Hematopoietic multipotent progenitor cell treated with erythropoietin and hydrocortisone succinate and interleukin-3 and kit ligand, for 4 days (in vitro differentiated cells): ENCODE results near the gene COPB2.
"Not testable (repeated sequence)": the region's sequence is repeated elsewhere in the genome, so short reads cannot be mapped to it uniquely, and the experiment has no call there.

Source experiments
- DNase-seq: peaks from one replicate; pipeline ENCODE4 v3.0.0-alpha.2; 2015

Gene COPB2

DNA sequence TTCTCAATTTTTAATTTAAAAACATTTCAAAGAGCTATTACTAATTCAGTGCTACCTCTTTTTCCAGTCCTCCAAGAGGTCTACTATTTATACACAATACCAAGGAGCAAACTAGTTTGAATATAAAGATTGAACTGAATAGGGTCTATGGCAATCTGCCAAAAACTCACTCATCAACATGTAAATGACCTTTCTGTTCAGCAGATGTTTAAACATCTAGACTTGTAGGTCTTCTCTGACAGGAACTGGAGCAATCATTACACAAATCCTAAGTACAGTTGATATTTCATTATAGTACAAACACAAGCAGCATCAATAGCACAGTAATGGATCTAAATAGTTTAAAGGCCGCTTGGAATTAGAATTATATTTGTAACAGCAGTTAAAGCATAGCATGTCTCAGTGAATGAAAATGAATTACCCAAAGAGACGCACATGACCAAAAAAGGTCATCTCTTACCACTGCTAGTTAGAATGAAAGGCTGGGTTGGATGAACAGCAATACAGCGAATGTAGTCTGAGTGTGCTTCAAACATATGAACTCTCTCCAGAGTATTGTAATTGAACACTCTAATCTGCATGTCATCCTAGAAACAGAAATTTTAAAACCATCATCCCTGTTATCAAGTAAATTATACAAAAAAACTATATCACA lies 10.7 kb downstream of the COPB2 start:
- DNase-seq: peak; percentile 15

DNA sequence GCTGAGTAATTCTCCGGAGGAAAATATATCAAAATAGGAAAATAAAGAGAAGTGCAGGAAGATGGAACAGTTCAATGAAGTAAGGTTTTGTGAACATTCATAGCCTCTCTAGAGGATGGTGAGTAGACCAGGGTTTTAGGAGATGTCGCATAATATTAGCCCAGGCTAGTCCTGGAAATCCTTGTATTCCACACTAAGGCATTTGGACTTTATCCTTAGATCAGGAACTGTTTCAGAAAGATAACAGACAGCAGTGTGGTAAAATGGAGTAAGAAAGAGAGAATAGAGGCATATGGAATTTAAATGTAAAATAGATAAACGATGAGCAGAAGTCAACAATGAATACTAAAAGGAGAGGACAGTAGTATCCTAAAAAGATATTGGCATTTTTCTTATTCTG lies 12.1 kb downstream of the COPB2 start:
- DNase-seq: no peak

DNA sequence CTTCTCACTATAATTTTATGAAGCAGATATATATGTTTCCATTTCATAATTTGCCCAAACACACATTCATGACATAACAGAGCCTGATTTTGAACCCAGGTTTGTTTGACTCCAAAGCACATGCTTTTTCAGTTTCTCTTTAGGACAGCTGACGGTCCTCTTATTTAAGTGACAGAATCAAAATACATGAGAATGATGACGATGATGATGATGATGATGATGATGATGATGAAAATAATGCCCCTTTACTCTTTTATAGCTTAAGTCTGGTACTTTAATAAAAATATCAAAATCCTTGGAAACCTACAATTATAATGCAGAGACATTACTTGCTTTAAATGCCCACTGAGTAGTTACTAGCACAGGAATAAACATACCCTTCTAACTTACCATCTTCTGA lies 15.3 kb downstream of the COPB2 start:
- DNase-seq: no peak

DNA sequence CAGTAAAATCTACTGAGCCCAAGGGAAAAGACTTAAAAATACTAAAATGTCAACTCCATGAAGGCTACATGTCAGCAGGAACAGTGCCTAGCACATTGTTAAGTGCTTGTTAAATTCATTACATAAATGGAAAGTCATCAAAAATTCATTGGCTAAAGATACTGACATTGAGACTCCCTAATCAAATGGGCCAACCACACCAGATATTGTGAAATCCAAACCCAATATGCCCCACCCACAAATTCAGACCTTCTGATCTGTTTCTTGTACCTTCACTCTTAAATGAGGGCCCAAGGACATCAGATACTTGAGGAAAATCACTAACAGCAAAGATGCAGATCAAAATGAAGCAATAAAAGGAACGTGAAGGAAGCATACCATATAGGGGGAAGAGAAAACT lies 24.9 kb downstream of the COPB2 start:
- DNase-seq: no peak

DNA sequence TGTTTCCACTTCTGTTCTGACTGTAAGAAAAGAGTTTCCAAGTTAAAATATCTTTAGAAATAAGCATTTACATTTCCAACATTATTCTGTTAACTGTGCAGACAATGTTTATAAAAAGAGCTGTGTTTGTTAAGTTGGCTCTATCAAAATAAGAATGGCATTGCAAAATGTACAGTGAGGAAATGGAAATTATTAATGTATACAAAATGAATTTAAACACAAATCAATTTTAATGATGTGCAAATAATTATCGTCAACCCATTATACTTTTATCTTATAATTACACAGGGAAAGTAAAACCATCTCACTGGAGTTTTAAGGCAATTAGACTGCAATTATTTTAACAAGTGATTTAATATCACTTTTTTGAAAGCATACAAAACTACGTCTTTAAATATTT lies 28.2 kb downstream of the COPB2 start:
- DNase-seq: no peak

DNA sequence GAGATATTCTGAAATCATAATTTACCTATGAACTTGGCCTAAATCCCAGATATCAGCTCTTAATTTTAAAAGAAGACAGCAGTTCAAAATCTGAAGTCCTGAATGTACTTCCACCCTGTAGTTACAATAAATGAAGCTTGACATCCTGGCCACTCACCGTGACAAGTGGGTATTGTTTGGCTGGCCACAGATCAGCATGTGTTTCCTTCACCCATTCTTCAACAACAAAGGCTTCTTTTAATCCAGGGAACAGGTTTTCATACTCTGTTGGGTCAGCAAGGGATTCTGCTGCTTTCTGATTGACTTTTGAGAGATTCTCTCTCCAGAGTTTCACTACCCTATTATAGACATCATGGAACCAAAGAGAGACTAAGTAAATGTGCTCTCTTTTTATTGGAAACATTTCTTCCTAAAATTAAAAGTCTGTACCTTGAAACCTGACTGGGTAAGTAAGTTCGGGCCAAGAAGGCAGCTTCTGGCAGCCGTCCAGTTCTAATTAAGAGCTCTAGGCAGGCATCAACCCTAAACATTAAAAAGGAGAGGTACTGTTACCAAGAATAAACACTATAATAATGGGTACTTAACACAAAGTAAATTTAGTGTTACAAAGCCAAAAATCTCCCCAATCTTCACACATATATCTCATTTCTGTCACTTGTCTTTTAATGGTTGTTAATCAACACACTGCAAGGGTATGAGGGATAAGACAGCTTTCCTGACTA lies 30.4 kb downstream of the COPB2 start:
- no peak for DNase-seq

DNA sequence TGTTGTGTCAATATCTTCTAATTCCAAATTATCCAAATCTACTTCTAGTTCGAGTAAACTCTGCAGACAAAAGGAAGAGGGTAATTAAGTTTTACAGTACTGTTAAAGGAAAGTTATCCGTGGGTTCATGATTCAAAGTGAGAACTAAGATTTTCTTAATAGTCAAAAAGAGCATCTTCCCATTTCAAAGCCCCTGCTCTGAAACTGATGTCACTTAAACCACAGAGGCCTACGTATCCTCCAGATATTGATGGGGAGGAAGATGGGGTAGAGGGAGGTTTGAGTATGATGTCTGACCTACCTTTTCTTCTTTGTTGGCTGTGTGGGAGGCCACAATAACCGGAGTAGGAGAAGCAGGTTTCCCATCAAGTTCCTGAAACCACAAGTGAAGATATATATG lies 31.5 kb downstream of the COPB2 start:
- DNase-seq: no peak

DNA sequence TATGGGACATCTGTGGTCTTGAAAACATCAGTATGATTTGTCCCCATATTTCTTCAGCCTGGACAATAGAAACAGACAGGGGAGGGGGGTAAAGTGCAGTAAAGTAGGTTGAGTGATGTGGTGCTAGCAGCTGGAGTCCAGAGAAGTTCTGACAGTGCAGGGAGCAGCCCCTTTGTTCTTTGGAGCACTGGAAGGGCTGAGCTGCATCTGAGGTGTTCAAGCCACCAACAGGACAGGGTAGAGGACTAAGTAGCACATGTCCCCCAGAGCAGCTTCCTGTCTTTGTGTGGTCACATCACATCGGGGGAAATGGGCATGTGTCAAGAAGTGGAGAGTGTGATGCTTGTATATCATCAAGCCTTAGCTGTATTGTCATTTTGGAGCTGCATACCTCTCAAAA lies 33.6 kb downstream of the COPB2 start:
- DNase-seq: no peak

DNA sequence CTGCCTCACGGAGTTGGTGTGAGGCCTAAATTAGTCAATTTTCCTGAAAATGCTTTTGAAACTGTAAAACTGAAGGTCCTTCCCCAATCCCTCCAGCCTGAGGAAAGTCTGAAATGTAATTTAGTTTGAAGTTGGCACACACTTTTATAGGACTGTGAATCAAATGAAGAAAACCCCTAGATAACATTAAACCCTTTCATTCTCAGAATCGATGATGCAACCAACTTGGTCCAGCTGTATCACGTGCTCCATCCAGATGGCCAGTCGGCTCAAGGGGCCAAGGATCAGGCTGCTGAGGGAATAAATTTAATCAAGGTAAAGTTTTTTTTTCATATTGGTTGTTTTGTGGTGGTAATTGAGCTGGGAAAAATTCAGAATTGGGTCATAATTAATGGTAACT lies 34.0 kb downstream of the COPB2 start:
- DNase-seq: no peak

DNA sequence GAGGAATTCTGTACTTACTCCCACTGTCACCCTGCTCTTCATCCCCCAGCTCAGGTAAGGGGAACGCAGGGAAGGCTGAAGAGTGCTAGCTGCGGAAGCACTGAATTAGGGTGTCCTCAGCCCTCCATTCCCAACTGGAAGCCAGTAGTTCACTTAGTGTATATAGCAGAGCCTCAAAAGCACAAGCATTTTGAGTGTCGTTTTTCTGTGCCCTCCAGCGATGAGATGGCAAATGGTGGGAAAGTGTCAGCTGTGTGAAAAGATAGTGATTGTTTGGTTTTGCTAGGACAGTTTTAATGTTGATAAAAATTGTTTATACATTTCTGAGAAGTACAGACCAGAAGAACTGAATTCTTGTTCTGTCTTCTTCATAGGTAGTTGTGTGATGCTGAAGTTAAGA lies 34.8 kb downstream of the COPB2 start:
- DNase-seq: no peak

DNA sequence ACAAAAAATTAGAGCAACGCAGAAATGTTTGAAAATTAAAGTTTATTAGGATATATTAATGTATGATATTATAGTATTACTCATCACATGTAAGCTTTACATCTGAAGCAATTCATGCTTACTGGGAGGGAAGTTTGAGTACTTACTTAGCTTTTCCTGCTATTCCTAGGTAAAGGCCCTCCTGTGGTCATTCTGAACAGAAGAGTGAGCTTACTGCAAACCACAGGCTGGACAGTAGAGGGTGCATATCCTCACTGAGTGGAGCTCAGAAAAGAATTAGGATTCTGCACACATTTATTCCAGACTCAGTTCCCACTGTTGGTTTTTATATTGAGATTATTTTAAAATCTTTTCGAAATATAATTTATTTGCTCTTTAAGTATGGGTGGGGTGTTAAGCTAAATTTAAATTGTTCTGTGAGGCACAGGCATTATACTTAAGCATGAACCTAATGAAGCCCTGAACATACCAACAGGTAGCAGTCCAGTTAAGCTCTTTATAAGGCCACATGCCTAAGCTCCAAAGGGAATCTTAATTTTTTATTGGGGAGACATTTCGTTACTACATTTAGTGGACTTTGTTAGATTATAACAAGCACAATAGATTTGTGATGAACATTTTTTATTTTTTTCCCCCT lies 35.4 kb downstream of the COPB2 start:
- DNase-seq: peak; percentile 78

DNA sequence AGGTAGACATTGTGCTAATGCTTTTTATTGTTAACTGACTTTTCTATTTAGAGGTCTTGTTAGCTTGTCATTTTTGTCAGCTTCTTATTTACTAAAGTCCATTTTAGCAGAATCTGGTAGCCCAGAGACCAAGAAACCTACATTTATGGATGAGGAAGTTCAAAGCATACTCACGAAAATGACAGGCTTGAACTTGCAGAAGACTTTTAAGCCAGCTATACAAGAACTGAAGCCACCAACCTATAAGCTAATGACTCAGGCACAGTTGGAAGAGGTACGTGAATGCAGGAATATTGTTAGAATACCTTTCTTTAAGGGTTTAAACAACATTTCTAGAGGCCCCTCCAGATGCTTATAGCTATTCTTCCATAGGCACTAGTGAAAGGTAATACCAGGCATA lies 42.7 kb downstream of the COPB2 start:
- DNase-seq: no peak

DNA sequence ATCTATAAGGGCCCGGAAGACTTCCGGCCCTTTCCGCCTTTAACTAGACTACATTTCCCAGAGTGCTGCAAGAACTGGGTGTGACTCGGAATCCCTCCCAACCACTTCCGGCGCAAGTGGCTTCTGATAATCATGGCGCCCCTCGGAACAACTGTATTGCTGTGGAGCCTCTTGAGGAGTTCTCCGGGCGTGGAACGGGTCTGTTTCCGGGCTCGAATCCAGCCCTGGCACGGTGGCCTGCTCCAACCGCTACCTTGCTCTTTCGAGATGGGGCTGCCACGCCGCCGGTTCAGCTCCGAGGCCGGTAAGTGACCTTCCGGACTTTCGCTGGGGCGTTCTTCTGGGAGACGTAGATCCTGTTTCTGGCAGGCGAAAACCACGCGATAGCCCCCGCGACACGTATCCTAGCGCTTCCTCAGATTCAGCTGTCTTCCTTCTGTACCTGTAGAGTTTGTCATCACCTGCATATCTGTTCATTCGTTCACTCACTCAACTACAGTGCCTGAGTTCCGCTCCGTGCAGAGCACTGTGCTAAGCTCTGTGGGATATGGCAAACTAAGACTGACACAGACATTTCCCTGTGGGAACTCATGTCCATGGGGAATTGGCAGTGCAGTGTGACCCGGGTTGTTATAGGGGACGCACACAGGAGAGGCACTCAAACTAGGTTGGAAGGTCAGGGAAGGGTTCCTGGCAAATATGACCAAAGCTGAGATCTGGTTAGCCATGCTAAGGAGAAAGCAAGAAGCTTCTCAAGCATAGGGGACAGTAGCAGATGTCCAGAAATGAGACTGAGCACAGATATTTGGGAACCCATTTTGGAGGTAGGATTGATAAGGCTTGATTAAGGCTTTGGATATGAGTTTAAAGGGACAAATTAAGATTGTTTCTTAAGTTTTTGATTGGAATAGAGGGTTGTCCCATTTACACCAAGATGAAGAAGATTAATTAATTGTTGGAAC lies 45.3 kb downstream of the COPB2 start, which contains the start of gene MRPS22:
TSS of gene MRPS22 (plus strand) at position 126 of the 962 bp plus-strand sequence. CDS start at position 133, 7 bp downstream.
- DNase-seq: peak; percentile 97

DNA sequence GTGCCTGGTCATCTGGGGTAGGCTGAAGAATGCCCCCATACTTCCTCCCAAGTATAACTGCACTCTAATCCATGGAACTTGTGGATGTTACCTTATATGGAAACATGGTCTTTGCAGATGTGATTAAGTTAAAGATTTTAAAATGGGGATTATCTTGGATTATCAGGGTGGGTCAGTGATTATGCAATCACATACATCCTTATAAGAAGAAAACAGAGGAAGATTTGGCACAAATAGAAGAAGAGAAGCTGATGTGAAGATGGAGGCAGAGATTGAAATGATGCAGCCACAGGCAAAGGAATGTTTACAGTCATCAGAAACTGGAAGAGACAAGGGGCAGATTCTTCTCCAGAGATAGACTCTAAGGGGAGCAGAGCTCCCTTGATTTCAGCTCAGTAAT lies 47.4 kb downstream of the COPB2 start:
- no peak for DNase-seq

DNA sequence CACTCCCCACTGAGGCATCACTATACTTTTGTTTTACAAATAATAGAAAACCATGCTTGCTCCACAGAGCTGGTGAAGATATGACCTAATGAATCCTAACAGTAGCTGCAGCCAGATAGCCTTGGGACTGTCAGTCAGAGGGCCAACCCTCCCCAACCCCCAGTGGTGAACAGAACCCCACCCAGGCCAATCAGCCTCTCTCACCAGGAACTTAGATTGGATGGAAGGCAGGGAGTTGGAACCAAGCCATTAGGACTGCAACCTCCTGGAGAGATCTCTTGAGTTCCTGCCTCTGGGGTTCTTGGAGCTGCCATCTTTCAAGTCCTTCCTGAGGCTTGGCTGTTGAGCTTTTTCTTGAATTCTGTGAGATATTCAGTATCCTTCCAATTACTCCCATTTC lies 48.7 kb downstream of the COPB2 start:
- DNase-seq: peak; percentile 83

DNA sequence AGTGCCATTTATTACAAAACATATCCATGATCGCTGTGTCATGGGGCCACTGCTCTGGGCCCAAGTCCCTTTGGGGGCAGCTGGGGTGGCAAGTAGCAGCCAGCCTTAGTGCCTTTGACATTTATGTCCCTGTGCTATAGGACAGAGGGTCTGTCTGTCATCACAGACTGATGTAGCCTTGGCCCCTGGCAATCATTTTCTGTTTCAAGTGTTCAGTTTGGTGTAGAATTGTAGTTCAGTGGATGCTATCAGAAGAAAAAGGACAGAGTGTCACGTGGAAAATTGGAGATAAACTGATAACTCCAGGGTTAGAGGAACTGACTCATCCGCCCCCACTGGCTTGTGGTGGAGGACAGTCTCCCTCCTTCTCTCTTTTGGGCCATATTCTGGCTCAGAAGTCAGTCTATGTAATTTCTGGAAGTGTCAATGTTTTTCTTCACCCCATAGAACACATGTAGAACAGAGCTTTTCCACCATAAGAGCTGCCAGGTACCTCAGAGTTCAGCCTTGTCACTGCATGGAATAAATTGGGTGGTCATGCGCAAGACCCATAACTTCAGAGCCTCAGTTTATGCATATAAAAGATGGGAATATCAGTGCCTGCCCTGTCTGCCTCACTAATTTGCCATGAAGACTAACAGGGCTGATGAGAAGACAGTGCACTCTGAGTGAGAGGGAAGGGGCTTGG lies 50.1 kb downstream of the COPB2 start:
- DNase-seq: peak; percentile 92

DNA sequence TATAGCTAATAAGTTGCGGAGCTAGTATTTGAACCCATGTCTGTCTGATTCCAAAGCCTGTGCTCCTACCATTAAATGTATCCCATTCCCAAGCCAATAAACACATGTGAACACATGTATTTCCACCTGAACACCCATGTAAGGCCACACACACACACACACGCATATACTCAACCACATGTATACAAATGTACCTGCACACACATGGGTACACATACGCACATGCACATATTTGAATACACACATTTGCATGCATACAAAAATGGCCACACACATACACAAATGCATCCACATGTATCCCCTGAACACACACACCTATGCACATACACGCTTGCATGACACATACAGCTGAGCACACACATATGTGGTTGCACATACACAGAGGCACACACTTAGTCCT lies 51.0 kb downstream of the COPB2 start:
- no peak for DNase-seq

DNA sequence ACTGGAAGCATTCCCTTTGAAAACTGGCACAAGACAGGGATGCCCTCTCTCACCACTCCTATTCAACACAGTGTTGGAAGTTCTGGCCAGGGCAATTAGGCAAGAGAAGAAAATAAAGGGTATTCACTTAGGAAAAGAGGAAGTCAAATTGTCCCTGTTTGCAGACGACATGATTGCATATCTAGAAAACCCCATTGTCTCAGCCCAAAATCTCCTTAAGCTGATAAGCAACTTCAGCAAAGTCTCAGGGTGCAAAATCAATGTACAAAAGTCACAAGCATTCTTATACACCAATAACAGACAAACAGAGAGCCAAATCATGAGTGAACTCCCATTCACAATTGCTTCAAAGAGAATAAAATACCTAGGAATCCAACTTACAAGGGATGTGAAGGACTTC lies 54.8 kb downstream of the COPB2 start:
- DNase-seq: not testable (repeated sequence)

DNA sequence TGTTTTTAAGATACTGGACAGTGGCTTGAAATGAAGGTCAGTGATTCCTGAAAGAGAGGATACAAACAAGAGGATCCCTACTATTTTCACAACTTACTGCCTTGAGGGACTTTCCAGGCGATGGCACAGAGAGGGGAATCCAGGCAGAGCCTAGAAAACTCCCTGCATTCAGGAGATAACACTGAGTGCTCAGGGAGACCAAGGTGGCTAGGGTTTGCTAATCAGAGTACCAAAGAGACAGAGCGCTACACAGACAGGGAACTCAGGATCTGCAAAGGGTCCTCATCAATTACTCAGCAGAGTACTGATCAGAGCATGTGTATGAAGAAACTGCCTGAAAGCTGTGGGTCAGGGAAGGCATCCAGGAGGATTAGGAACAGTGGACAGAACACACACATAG lies 57.4 kb downstream of the COPB2 start:
- no peak for DNase-seq

DNA sequence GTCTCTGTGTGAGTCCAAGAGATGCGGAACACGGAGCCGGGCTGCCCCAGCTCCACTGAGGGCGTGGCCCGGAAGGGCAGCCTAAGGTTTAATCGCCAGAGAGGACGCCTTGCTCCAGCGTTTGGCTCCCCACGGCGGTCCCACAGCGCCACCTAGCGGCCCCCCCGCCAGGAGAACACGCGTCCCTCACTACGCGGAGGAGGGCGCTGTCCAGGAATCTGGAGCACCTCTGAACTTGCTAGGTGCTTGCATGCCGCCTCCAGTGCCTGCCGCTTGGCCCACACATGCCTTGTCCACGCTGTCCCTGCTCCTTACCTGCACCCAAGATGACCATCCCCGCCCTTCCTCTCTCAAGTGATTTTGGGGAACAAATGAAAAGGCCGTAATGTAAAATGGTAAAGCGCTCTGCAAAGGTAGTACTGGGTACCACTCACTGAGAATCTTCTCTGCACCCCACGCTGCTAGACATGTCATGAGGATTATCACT lies 60.0 kb downstream of the COPB2 start:
- peak; percentile 94 for DNase-seq

DNA sequence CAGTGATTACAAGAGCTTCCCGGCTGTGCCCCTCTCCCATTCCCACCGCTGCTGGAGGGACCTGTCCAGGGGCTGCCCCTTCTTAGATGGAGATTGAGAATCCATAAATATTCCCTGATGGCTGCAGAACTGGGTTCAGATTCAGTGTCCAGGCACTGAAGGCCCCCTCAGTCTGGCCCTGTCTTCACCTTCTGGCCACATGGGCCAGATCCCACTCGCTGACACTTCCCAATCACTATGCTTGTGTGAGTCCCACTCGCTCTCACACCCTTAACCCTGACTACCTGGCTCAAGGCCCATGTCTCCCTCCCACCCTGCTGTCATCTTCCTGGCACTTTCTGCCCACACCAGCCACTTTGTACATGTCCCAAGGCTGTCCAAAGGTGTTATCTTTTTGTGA lies 61.1 kb downstream of the COPB2 start:
- no peak for DNase-seq

DNA sequence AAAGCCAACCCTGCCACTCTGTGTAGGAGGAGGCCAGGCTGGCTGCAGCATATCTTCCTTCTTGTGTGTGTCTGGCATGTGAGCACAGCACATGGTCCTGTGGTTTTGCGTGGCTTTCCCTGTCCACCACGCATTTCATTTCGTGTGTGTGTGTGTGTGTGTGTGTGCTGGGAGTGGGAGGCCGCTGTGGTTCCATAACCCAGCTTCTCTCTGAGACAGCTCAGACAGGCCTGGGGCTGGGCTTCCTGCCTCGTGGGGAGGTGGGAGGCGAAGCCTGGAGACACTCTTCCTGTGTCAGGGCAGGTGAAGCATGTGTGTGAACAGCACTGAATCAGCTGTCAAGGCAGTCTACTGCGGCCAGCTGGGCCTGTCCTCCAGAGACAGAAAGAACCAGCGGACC lies 61.6 kb downstream of the COPB2 start:
- DNase-seq: peak; percentile 18
